Fibroblast of mammary gland (primary cell): ENCODE measurements around the gene PCDHA11.
"Not testable (repeated sequence)": the region's sequence is repeated elsewhere in the genome, so short reads cannot be mapped to it uniquely, and the experiment has no call there.

Experiments used
- DNase-seq: peaks from one replicate; pipeline ENCODE4 v3.0.0-alpha.2; 2010; ENCODE audit warnings: low read depth
- H3K4me3 ChIP-seq: 2 replicates; pipeline ENCODE4 v1.5.1; 2011; ENCODE audit warnings: low read depth, mild to moderate bottlenecking, low read length, moderate library complexity; ENCODE audit not compliant: control insufficient read depth
- CTCF ChIP-seq: conservative IDR thresholded peaks from 2 replicates; pipeline ENCODE4 v1.5.1; 2011; ENCODE audit warnings: low read depth, low read length, inconsistent platforms; ENCODE audit not compliant: control insufficient read depth, insufficient read depth

Gene PCDHA11

DNA sequence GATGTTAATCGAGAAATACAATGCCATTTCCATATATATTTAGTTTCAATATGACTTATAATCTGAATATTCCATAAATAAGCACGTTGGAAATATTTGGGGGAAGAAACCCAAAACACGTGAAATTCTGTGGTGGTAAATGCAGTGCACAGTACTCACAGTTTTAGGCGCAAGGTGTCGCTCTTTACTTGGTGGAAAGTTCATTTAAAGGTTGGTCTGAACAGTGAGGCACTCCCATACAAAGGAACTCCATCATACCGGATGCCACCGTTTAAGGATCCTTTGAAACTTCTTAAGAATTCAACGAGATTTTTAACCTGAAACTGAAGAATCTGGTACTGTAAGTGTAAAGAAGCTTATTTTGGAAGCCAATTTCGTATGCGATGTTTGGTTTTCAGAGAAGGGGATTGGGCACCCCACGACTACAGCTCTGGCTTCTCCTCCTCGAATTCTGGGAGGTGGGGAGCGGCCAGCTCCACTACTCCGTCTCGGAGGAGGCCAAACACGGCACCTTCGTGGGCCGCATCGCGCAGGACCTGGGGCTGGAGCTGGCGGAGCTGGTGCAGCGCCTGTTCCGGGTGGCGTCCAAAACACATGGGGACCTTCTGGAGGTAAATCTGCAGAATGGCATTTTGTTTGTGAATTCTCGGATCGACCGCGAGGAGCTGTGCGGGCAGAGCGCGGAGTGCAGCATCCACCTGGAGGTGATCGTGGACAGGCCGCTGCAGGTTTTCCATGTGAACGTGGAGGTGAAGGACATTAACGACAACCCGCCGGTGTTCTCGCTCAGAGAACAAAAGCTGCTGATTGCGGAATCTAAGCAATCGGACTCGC, at the start of gene PCDHA11:
PCDHA11 (plus strand) TSS at position 237 of the 834 bp plus-strand sequence; CDS start at position 384, 147 bp downstream.
- TF ChIP-seq CTCF: peak; percentile 30
- H3K4me3 ChIP-seq: no peak within 1 kb of the TSS
- DNase-seq: peak; percentile 12

DNA sequence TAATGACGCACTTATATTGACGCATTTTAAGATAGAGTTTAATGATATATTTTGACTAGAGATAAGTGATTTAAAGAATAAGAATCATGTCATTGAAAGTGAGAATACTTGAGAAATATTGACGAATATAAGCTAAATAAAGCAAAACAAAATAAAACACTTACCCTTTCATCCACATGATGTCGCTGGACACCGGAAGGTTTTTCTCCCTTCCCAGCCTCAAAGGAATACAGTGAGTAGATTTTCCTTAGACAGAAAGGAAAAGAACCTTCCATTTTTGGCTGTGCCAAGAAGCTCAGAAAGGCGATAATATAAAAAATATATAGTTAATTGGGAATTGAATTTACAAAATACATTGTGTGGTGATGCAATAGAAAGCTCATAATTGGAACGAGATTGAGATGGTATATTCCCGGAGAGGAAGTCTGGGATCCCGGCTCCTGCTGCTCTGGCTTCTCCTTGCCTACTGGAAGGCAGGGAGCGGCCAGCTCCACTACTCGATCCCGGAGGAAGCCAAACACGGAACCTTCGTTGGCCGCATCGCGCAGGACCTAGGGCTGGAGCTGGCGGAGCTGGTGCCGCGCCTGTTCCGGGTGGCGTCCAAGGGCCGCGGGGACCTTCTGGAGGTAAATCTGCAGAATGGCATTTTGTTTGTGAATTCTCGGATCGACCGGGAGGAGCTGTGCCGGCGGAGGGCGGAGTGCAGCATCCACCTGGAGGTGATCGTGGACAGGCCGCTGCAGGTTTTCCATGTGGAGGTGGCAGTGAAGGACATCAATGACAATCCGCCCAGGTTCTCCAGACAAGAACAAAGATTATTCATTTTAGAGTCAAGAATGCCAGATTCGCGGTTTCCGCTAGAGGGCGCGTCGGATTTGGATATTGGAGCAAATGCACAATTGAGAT, 47.1 kb upstream of the PCDHA11 start, which contains the start of gene PCDHA5:
PCDHA5 (plus strand) TSS at position 239 of the 906 bp plus-strand sequence.
- TF ChIP-seq CTCF: peak; percentile 51
- peak; percentile 24 for DNase-seq
- H3K4me3 ChIP-seq: no peak within 1 kb of the TSS

DNA sequence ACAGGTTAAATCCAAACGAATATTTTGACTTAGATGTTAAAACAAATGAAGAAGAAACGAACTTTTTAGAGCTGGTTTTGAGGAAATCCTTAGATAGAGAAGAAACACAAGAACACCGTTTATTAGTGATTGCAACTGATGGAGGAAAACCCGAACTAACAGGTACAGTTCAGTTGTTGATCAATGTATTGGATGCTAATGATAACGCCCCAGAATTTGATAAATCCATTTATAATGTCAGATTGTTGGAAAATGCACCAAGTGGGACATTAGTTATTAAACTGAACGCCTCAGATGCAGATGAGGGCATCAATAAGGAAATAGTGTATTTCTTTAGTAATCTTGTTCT, 46.5 kb upstream of the PCDHA11 start:
- no peak overlapping the region for H3K4me3 ChIP-seq
- DNase-seq: no peak
- TF ChIP-seq CTCF: no peak

GRCh38 chr5:140822969-140823368, 45.8 kb upstream of the PCDHA11 start:
- H3K4me3 ChIP-seq, DNase-seq: not testable (repeated sequence)

GRCh38 chr5:140823475-140823874, 45.3 kb upstream of the PCDHA11 start:
- H3K4me3 ChIP-seq: no peak overlapping the region
- DNase-seq: no peak
- no peak for TF ChIP-seq CTCF

- peak; percentile 15 for DNase-seq
- peak; percentile 30 for TF ChIP-seq CTCF
- peak within 1 kb of the TSS; percentile 9 for H3K4me3 ChIP-seq
Measured at GRCh38 chr5:140827704-140828361, 40.9 kb upstream of the PCDHA11 start, which contains the start of gene PCDHA6. TSS of gene PCDHA6 (plus strand) at chr5:140827960. CDS start at chr5:140828092, 132 bp downstream.
